ENCODE measurements around the gene HNRNPA3.

Gene HNRNPA3

GRCh38 chr2:177271981-177272666 is 59.5 kb downstream of the HNRNPA3 start:
- no peak for DNase-seq (ENCODE audit: low spot score)

- no peak for DNase-seq (ENCODE audit: low spot score)
Observed at GRCh38 chr2:177272765-177273164, 60.2 kb downstream of the HNRNPA3 start.

- DNase-seq (ENCODE audit: low spot score), result no peak
Observed at GRCh38 chr2:177273408-177273807, 60.8 kb downstream of the HNRNPA3 start.

Data from cerebellar cortex (tissue), 1 donor.